MM.1S (cell line): ENCODE measurements around the gene GNRH2.

Experiments
- CTCF ChIP-seq: fragments of 300-600 bp; sonication (generic); IDR thresholded peaks from 2 replicates; pipeline ENCODE4 v1.5.1; 2016; ENCODE audit warnings: antibody characterized with exemption, low read length, mixed read lengths
- EZH2 ChIP-seq: fragments of 300-600 bp; sonication (generic); optimal IDR thresholded peaks from 2 replicates; pipeline ENCODE3; 2017; ENCODE audit warnings: low read depth, mild to moderate bottlenecking, antibody characterized with exemption, low read length, mixed read lengths
- EZH2phosphoT487 ChIP-seq: fragments of 300-600 bp; sonication (generic); IDR thresholded peaks from 2 replicates; pipeline ENCODE4 v1.6.1; 2018; ENCODE audit warnings: antibody characterized with exemption, low read length

- no peak for TF ChIP-seq CTCF
- no peak for TF ChIP-seq EZH2
- no peak for TF ChIP-seq EZH2phosphoT487
Measured at GRCh38 chr20:3037654-3038053, 5.8 kb upstream of the GNRH2 start.
